Chondrocyte (in vitro differentiated cells): ENCODE results near the gene GRM8. TPM values are rescaled to one million over a fixed set of nuclear protein-coding genes. Genes with fewer than 3 reads are reported as not detected.
"Not testable (repeated sequence)": the region's sequence is repeated elsewhere in the genome, so short reads cannot be mapped to it uniquely, and the experiment has no call there.

Experiments
- DNase-seq: peaks from one replicate; pipeline ENCODE4 v3.0.0; 2021; ENCODE audit warnings: mixed read lengths, low spot score
- H3K27ac Mint-ChIP-seq: one replicate; pipeline ENCODE4 v1.8.0; 2021; ENCODE audit warnings: mild to moderate bottlenecking, moderate library complexity, mixed read lengths; ENCODE audit not compliant: unreplicated experiment
- H3K27me3 Mint-ChIP-seq: 2 replicates; pipeline ENCODE4 v1.8.0; 2021; ENCODE audit warnings: low read depth, mixed read lengths
- H3K36me3 Mint-ChIP-seq: 2 replicates; pipeline ENCODE4 v1.8.0; 2021; ENCODE audit warnings: low read depth, mixed read lengths
- H3K4me1 Mint-ChIP-seq: 2 replicates; pipeline ENCODE4 v1.8.0; 2021; ENCODE audit warnings: low read depth, mild to moderate bottlenecking, mixed read lengths
- H3K4me3 Mint-ChIP-seq: one replicate; pipeline ENCODE4 v1.8.0; 2021; ENCODE audit warnings: mild to moderate bottlenecking, moderate library complexity, mixed read lengths; ENCODE audit not compliant: unreplicated experiment
- H3K9me3 Mint-ChIP-seq: 2 replicates; pipeline ENCODE4 v1.8.0; 2021; ENCODE audit warnings: low read depth, mixed read lengths
- CTCF ChIP-seq: fragments of 200-600 bp; sonication (generic); IDR thresholded peaks from 2 replicates; pipeline ENCODE4 v1.5.0; 2021; ENCODE audit warnings: antibody characterized with exemption, mild to moderate bottlenecking, moderate library complexity
- total RNA-seq: library from RNA; stranded (reverse); gene quantifications from 3 replicates; pipeline ENCODE4 v1.2.1, GENCODE V29; 2021

GRM8 gene
- total RNA-seq, 1 donor from 2014 or later, result not detected

- Mint-ChIP-seq H3K27me3 (peaks cover 4% of the 10 kb centered on the region), H3K36me3 (no peaks in the 10 kb centered on the region), H3K4me1 (no peaks in the 10 kb centered on the region), H3K4me3 (no peak overlapping the region), H3K27ac (no peak overlapping the region), H3K9me3 (no peaks in the 10 kb centered on the region)
- no peak for DNase-seq
- TF ChIP-seq CTCF, result no peak
Measured at GRCh38 chr7:126940723-126941307, 311.9 kb downstream of the GRM8 start.

GRCh38 chr7:126937171-126937570 lies 315.6 kb downstream of the GRM8 start:
- H3K27me3 Mint-ChIP-seq, result peaks cover 9% of the 10 kb centered on the region
- no peak for DNase-seq
- no peak overlapping the region for H3K4me3 Mint-ChIP-seq
- no peaks in the 10 kb centered on the region for H3K9me3 Mint-ChIP-seq
- TF ChIP-seq CTCF, result no peak
- H3K27ac Mint-ChIP-seq, result no peak overlapping the region
- H3K4me1 Mint-ChIP-seq, result no peaks in the 10 kb centered on the region
- no peaks in the 10 kb centered on the region for H3K36me3 Mint-ChIP-seq

GRCh38 chr7:126931581-126931980 lies 321.2 kb downstream of the GRM8 start:
- H3K4me1 Mint-ChIP-seq, result no peaks in the 10 kb centered on the region
- peaks cover 5% of the 10 kb centered on the region for H3K27me3 Mint-ChIP-seq
- no peak overlapping the region for H3K4me3 Mint-ChIP-seq
- no peak overlapping the region for H3K27ac Mint-ChIP-seq
- DNase-seq, result no peak
- H3K36me3 Mint-ChIP-seq, result no peaks in the 10 kb centered on the region
- no peaks in the 10 kb centered on the region for H3K9me3 Mint-ChIP-seq
- TF ChIP-seq CTCF, result no peak

- Mint-ChIP-seq H3K27ac (peak overlapping the region; percentile 24), H3K27me3 (peaks cover 3% of the 10 kb centered on the region), H3K4me1 (no peaks in the 10 kb centered on the region), H3K36me3 (no peaks in the 10 kb centered on the region), H3K4me3 (no peak overlapping the region), H3K9me3 (no peaks in the 10 kb centered on the region)
- no peak for TF ChIP-seq CTCF
- DNase-seq, result no peak
Measured at GRCh38 chr7:126930166-126930565, 322.6 kb downstream of the GRM8 start.

GRCh38 chr7:126924477-126924876 lies 328.3 kb downstream of the GRM8 start:
- TF ChIP-seq CTCF, result no peak
- no peak overlapping the region for H3K27ac Mint-ChIP-seq

GRCh38 chr7:126911627-126912026 lies 341.1 kb downstream of the GRM8 start:
- not testable (repeated sequence) for H3K4me3 Mint-ChIP-seq, H3K27ac Mint-ChIP-seq, H3K4me1 Mint-ChIP-seq, H3K9me3 Mint-ChIP-seq, DNase-seq, H3K36me3 Mint-ChIP-seq
- H3K27me3 Mint-ChIP-seq, result peaks cover 16% of the 10 kb centered on the region

More at GRCh38 chr7:126924477-126924876, 328.3 kb downstream of the GRM8 start:
- peaks cover 6% of the 10 kb centered on the region for H3K27me3 Mint-ChIP-seq
- no peaks in the 10 kb centered on the region for H3K9me3 Mint-ChIP-seq
- H3K4me1 Mint-ChIP-seq, result no peaks in the 10 kb centered on the region
- no peak for DNase-seq
- no peak overlapping the region for H3K4me3 Mint-ChIP-seq
- no peaks in the 10 kb centered on the region for H3K36me3 Mint-ChIP-seq

- not testable (repeated sequence) for H3K4me1 Mint-ChIP-seq, H3K4me3 Mint-ChIP-seq, H3K27ac Mint-ChIP-seq, H3K9me3 Mint-ChIP-seq, H3K27me3 Mint-ChIP-seq, DNase-seq, H3K36me3 Mint-ChIP-seq
Measured at GRCh38 chr7:126908564-126908963, 344.2 kb downstream of the GRM8 start.

- H3K36me3 Mint-ChIP-seq, H3K4me3 Mint-ChIP-seq, H3K9me3 Mint-ChIP-seq, H3K27ac Mint-ChIP-seq, H3K4me1 Mint-ChIP-seq, DNase-seq: not testable (repeated sequence)
- peaks cover 14% of the 10 kb centered on the region for H3K27me3 Mint-ChIP-seq
Measured at GRCh38 chr7:126907657-126908056, 345.1 kb downstream of the GRM8 start.
